Tibial nerve (tissue), 3 donors: Measurements from ENCODE around the gene PAK4.

Experiments
- EP300 ChIP-seq, 2 donors: sonication (generic); formaldehyde crosslinking; IDR thresholded peaks; one replicate each; pipeline ENCODE4 v1.6.1; 2017; ENCODE audit warnings: antibody characterized with exemption in 2 of 2, mild to moderate bottlenecking in 1 of 2
- POLR2A ChIP-seq, 2 donors: fragments of 450-650 bp; IDR thresholded peaks; one replicate each; pipeline ENCODE4 v1.6.1; 2017; ENCODE audit warnings: antibody characterized with exemption in 2 of 2, mild to moderate bottlenecking in 2 of 2, moderate library complexity in 2 of 2

DNA sequence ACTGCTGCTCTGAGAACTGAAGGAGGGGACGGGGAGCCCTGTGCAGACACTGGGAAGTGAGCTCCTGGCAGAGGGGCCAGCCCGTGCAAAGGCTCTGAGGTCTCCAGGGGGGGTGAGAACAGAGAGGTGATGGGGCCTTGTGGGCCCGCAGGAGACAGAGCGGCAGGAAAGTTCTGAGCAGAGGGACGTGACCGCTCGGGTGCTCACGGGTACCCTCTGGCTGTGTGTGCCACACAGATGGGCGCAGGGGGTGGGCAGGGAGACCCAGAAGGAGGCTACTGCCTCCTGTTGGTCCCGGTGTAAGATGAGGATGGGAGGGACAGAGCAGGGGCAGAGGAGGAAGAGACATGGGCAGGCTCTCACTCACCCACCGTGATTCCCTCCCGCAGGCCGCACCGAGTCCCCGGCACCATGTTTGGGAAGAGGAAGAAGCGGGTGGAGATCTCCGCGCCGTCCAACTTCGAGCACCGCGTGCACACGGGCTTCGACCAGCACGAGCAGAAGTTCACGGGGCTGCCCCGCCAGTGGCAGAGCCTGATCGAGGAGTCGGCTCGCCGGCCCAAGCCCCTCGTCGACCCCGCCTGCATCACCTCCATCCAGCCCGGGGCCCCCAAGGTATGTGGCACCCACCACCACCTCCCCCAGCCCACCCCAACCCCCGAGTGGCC lies 43.7 kb downstream of the PAK4 start:
- TF ChIP-seq POLR2A (IDR thresholded peaks at IDR 0.05) (no peak), EP300 (IDR thresholded peaks at IDR 0.05) (no peak)
